SKM-1 treated with dmso at 0.1 percent for 144 hours (cell line): ENCODE results near the gene NACC2.

Source experiments
- DNase-seq: peaks from one replicate; lab custom pipeline; 2025; ENCODE audit not compliant: unreplicated experiment; lab: John Stamatoyannopoulos, UW

NACC2 gene

GRCh38 chr9:136024696-136025316 lies 70.3 kb downstream of the NACC2 start:
- no peak for DNase-seq

GRCh38 chr9:136024286-136024685 lies 70.8 kb downstream of the NACC2 start:
- no peak for DNase-seq

GRCh38 chr9:136023410-136024225 lies 71.5 kb downstream of the NACC2 start:
- DNase-seq: no peak

- DNase-seq: no peak
Observed at GRCh38 chr9:136022731-136023409, 72.2 kb downstream of the NACC2 start.

GRCh38 chr9:136021872-136022681 lies 73.0 kb downstream of the NACC2 start:
- no peak for DNase-seq

GRCh38 chr9:136021171-136021871 lies 73.8 kb downstream of the NACC2 start:
- DNase-seq: no peak

GRCh38 chr9:136020671-136021070 lies 74.4 kb downstream of the NACC2 start:
- DNase-seq: no peak

GRCh38 chr9:136020206-136020605 lies 74.9 kb downstream of the NACC2 start:
- no peak for DNase-seq

GRCh38 chr9:136019681-136020060 lies 75.4 kb downstream of the NACC2 start:
- no peak for DNase-seq

GRCh38 chr9:136019041-136019680 lies 75.9 kb downstream of the NACC2 start:
- no peak for DNase-seq

GRCh38 chr9:136018257-136019031 lies 76.6 kb downstream of the NACC2 start:
- DNase-seq: no peak

- DNase-seq: no peak
Observed at GRCh38 chr9:136017289-136018190, 77.5 kb downstream of the NACC2 start.

- DNase-seq: no peak
Observed at GRCh38 chr9:136016572-136017288, 78.4 kb downstream of the NACC2 start.

- DNase-seq: no peak
Observed at GRCh38 chr9:136015656-136016571, 79.2 kb downstream of the NACC2 start.

- DNase-seq: no peak
Observed at GRCh38 chr9:136014924-136015633, 80.0 kb downstream of the NACC2 start.
